HG03060 (cell line): Measurements from ENCODE around the gene ICE1.

Source experiments
- ATAC-seq: cut with Tn5 transposase; IDR thresholded peaks from one replicate; pipeline ENCODE4 v1.9.1; 2021; ENCODE audit warnings: low read depth, moderate number of reproducible peaks; ENCODE audit not compliant: unreplicated experiment

Gene ICE1

GRCh38 chr5:5532306-5533076 is 110.0 kb downstream of the ICE1 start:
- no peak for ATAC-seq

- no peak for ATAC-seq
Observed at GRCh38 chr5:5533927-5534326, 111.5 kb downstream of the ICE1 start.

- ATAC-seq: no peak
Observed at GRCh38 chr5:5534333-5534732, 111.9 kb downstream of the ICE1 start.

GRCh38 chr5:5536871-5537270 is 114.4 kb downstream of the ICE1 start:
- no peak for ATAC-seq

- no peak for ATAC-seq
Observed at GRCh38 chr5:5537426-5537825, 114.9 kb downstream of the ICE1 start.

- ATAC-seq: no peak
Observed at GRCh38 chr5:5539590-5539989, 117.1 kb downstream of the ICE1 start.
